ENCODE results near the gene SLC16A10. TPM values are rescaled to one million over a fixed set of nuclear protein-coding genes. Genes with fewer than 3 reads are reported as not detected.

Gene SLC16A10
- 12.0 TPM for total RNA-seq

GRCh38 chr6:111087106-111087835 is at the start of gene SLC16A10:
Gene SLC16A10 (plus strand): TSS chr6:111087503. CDS start chr6:111087753, 250 bp downstream.

Other genes starting within 250 kb of the SLC16A10 start
- 59.0 TPM for gene AMD1, start 212.7 kb upstream of the SLC16A10 start, total RNA-seq
- 38.2 TPM for gene GTF3C6, start 128.8 kb upstream of the SLC16A10 start, total RNA-seq
- gene RPF2, start 105.5 kb upstream of the SLC16A10 start, total RNA-seq = 27.2 TPM

All from camera-type eye (tissue), 1 donor.